ENCODE measurements around the gene RASA4B.
"Not testable (repeated sequence)": the region's sequence is repeated elsewhere in the genome, so short reads cannot be mapped to it uniquely, and the experiment has no call there.

RASA4B gene

DNA sequence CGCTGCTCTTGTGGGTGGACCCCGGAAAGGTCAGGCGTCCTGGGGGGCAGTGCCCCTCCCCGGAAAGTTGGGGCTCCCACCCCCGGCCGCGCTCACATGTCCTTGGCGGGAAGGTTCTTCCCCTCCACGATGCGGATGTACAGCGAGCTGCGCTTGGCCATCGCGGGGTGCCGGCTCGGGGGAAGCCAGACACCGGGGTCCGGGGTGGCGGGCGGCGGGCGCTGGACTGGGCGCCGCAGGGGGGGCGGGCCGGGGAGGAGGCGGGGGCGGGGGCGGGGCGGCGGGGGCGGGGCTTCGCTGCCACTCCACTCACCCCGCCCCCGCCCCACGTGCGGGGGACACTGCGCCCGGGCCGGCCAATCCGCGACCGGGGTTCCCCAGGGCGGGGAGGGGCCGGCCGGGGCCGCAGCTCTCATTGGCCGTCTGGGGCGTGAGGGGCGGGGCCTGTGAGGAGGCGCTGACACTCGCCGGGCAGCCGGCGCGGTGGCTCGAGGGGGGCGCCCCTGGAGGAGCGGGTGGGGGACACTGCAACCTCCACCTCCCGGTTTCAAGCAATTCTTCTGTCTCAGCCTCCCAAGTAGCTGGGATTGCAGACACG is at the start of gene RASA4B:
TSS of gene RASA4B (minus strand) at position 228 of the 598 bp plus-strand sequence. CDS start at position 161, 67 bp downstream.
- DNase-seq (ENCODE audit: low read depth): not testable (repeated sequence)
- peak within 1 kb of the TSS; percentile 46 for H3K4me3 ChIP-seq (ENCODE audit: low read length)

DNA sequence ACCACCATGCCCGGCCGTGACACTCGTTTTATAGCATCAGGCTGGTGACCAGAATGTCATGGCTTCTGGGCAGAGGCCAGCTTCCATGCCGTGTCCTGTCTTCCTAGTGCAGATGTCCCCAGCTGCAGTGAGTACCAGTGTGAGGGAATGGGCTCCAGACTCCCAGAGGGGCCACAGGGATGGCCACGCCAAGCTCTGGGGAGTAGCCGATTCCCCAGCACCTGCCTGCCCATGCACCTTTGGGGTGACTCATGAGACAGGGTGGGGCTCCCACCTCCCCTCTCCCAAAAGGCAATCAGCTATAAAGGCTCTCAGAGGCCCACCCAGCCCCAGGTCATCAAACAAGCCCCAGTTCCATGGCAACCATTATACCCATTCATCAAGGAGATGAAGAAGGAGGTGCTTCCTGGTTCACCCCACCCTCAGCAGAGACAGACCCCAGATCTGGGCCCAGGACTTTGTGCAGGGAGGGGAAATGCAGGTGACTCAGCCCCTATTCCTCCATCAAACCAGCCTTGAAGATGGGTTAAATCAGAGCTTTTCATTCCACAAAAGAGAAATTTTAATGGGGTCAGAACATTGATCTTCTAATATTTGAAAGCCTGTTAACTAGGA is 33.3 kb upstream of the RASA4B start, which contains the start of gene SPDYE2:
TSS of gene SPDYE2 (plus strand) at position 419 of the 615 bp plus-strand sequence. CDS start 2,030 bp downstream, outside the sequence.
- H3K4me3 ChIP-seq (ENCODE audit: low read length); DNase-seq (ENCODE audit: low read depth): not testable (repeated sequence)

DNA sequence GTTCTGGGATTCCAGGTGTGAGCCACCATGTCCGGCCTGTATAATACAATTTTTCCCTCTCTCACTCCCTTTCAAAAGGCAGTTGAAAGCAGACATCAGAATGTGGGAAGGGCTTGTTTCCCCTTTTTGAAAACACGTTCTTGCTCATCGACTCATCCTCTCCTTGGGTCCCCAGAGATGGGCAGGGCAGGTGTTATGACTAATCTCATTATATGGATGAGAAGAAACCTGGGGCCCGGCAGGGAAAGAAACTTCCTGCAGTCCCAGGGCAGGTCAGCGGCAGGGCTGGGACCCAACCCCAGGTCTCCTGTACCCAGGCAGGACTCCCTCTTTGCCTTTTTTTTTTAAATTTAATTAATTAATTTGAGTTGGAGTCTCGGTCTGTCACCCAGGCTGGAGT is 28.8 kb upstream of the RASA4B start:
- DNase-seq (ENCODE audit: low read depth); H3K4me3 ChIP-seq (ENCODE audit: low read length): not testable (repeated sequence)

DNA sequence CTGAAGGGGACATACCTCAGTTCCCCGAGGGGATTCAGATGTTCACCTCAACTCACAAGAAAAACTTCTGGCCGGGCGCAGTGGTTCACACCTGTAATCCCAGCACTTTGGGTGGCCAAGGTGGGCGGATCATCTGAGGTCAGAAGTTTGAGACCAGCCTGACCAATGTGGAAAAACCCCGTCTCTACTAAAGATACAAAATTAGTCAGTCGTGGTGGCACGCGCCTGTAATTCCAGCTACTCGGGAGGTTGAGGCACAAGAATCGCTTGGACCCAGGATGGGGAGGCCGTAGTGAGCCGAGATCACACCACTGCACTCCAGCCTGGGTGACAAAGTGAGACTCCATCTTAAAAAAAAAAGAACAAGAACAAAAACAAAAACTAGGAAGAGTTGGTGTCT is 27.7 kb upstream of the RASA4B start:
- DNase-seq (ENCODE audit: low read depth); H3K4me3 ChIP-seq (ENCODE audit: low read length): not testable (repeated sequence)

DNA sequence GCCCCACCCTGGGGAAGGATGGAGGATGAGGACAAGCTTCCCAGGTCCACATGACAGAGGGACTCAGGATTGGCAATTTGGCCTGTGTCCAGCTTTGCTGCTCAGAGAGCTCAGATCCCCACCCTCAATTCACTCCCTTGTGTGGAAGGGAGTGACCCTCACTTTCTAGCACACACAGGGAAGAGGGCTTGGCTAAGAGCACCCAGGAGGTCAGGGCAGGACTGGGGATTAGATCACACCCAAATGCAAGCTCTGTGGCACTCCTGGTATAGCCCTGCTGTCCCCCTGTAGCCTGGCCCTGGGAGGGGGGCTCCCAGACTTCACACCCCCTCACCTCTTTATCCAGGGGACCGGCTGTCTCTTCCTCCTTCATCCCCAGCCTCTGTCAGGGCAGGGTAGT is 26.8 kb upstream of the RASA4B start:
- DNase-seq (ENCODE audit: low read depth); H3K4me3 ChIP-seq (ENCODE audit: low read length): not testable (repeated sequence)

DNA sequence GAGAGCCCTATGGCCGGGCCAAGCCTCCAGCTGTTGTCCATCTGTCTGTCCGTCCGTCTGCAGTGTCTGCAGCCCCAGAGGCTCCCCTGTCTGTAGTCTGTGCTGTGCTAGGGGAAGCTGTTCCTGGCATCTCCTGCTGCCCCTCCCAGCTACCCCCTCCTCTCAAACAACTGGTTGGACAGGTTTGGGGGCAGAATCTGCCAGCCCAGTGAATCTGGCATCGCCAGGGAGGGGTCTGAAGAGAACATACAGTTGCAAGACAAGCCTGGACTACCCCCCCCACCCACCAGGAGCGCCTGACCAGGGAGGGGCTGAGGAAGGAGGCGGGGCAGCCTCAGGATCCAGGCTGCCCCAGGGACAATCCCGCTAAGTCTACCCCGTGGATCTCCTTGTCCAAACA is 26.0 kb upstream of the RASA4B start, which contains the start of gene UPK3BL2:
TSS of gene UPK3BL2 (minus strand) at position 101 of the 400 bp plus-strand sequence. CDS start at position 41, 60 bp downstream.
- H3K4me3 ChIP-seq (ENCODE audit: low read length); DNase-seq (ENCODE audit: low read depth): not testable (repeated sequence)

DNA sequence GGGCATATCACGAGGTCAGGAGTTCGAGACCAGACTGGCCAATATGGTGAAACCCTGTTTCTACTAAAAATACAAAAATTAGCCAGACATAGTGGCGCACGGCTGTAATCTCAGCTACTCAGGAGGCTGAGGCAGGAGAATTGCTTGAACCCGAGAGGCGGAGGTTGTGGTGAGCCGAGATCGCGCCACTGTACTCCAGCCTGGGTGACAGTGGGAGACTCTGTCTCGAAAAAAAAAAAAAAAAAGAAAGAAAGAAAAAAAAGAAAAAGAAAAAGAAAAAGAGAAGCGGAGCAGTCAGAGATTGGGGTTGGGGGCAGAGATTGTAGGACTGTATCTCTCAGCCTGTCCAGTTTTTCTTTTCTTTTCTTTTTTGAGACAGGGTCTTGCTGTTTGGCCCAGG is 25.2 kb upstream of the RASA4B start:
- DNase-seq (ENCODE audit: low read depth): not testable (repeated sequence)

DNA sequence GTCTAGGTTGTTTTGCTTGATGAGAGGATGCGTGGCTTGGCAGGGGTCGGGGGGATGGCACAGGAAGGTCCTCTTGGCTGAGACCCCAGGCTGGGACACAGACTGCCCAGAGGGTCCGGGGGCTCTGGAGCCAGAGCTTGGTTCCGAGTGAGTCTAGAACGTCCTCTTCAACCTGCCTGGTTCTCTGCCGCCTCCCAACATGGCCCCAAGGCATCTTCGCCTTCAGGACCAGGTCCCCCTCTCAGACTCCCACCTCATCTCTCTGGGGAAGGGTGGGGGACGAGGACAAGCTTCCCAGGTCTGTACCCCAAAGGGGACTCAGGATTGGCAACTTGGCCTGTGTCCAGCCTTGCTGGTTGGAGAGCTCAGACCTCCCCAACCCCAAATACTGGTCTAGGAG is 24.5 kb upstream of the RASA4B start:
- DNase-seq (ENCODE audit: low read depth); H3K4me3 ChIP-seq (ENCODE audit: low read length): not testable (repeated sequence)

More for the DNA sequence above, 25.2 kb upstream of the RASA4B start:
- H3K4me3 ChIP-seq (ENCODE audit: low read length): not testable (repeated sequence)

DNA sequence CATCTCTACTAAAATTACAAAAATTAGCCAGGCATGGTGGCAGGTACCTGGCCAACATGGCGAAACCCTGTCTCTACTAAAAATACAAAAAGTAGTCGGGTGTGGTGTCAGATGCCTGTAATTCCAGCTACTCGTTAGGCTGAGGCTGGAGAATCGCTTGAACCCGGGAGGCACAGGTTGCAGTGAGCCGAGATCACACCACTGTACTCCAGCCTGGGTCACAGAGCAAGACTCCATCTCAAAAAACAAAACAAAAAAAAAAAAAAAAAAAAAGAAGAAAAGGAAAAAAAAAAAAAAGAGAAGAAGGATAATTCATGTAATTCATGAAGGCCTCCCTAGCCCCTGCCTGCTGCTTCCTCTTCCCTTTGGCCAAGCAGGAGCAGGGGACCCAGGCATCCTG is 23.0 kb upstream of the RASA4B start:
- DNase-seq (ENCODE audit: low read depth); H3K4me3 ChIP-seq (ENCODE audit: low read length): not testable (repeated sequence)

DNA sequence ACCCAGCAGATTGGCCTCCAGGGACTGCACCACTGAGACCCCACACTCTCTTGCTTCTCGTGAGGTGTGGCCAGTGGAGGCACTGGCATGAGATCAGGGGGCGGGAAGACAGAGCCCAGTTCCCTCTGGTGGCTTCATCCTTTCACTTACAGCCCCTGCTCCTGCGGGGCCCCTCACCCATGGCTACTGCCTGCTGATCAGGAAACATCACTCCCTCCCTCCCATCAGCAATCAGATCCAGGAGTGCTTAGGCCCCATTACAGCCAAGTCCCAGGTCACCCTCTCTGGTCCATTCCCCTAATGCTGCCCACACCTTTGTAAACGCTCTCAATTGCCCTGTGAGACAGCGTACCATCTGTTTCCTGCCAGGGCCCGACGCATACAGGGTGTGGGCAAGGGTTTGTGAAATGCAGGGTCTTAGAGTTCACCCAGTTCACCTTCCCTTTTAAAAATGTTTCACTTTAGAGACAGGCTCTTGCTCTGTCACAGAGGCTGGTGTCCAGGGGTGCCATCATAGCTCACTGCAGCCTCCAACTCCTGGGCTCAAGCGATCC is 17.6 kb upstream of the RASA4B start:
- not testable (repeated sequence) for DNase-seq (ENCODE audit: low read depth); H3K4me3 ChIP-seq (ENCODE audit: low read length)

DNA sequence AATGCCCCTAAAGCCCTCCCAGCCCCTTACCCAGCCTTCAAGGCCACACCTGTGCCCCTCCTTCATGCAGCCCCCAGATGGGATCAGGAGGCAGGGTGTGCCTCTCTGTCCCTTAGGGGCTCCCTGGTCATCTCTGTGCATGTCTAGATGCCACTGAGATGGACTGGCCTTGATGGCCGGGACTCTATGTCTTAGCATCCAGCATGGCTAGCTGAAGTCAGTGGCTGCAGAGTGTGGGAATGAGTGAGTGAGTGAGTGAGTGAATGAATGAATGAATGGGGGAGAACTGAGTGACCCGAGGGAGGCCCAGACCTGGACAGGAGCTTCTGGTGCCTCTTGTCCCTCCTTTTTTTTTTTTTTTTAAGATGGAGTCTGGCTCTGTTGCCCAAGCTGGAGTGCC is 14.6 kb upstream of the RASA4B start:
- DNase-seq (ENCODE audit: low read depth): not testable (repeated sequence)

DNA sequence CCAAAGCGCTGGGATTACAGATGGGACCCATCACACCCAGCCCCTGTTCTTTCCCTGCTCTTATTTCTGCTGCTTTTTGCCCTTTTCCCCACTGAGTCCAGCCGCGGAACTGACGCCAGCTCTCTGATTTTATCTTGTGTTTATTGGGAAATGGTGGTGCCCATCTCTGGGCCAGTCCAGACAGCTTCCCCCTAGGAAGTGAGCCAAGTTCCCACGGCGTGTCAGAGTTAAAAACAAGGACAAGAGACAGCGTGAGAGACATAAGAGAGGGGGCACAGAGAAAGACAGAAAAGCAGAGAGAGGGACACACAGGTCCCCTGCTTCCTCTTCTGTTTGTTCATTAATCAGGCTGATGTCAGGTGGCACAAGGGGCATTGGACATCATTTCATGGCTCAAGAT is 14.0 kb upstream of the RASA4B start:
- not testable (repeated sequence) for DNase-seq (ENCODE audit: low read depth); H3K4me3 ChIP-seq (ENCODE audit: low read length)

More for the DNA sequence above, 14.6 kb upstream of the RASA4B start:
- H3K4me3 ChIP-seq (ENCODE audit: low read length): not testable (repeated sequence)

DNA sequence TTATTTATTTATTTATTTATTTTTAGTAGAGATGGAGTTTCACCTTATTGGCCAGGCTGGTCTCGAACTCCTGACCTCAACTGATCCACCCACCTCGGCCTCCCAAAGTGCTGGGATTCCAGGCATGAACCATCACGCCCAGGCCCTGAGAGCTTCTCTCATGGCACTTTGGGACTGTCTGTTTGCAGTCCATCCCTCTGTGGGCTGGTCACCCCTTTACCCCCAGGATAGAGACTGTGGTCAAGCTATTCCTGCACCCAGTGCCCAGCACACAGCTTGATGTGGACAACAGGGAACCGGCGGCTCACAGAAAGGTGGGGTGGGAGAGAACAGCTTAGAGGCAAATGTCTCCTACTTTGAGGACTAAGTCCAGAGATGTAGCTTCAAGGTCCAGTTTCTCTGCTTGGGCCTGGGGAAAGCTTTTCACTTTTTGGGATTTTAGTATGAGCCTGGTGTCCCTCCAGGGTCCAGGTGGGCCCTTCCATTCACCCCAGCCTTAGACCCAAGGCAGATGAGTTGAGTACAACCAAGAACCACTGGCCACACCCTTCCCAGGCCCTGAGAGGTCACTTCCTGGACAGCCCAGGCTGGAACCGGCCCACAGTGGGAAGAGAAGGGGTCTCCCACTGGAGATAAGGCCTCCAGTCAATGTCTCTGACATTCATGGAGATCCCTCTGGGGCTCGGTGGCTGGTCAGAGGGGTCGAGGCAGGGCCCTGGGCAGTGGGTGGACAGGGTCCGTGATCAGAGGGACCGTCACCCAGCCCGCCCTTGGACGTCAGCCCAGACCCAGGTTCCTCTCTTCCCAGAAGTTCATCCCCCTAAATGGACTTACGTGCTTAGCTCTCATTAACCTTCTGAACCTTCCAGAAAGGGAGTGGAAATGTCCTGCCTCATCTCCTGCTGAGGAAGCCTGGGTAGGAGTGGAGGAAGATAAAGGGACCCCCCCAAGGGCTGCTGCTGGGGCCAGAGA is 10.5 kb upstream of the RASA4B start:
- not testable (repeated sequence) for DNase-seq (ENCODE audit: low read depth)

DNA sequence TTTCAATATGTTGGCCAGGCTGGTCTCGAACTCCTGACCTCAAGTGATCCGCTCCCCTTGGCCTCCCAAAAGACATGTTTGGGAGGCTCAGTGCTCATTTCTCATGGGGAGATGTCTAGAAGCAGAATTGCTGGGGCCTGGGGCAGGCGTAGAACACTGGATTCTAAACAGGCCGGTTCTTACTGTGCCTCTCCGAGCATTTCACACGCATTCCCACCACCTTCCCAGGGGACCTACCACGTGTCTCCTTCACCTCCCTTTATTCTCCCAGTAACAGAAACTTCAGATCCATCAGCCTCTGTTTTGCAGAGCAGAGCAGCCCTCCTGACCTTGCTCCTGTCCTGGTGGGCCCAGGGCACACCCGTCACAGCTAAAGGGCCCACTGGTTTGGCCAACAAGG is 9.6 kb upstream of the RASA4B start:
- not testable (repeated sequence) for DNase-seq (ENCODE audit: low read depth); H3K4me3 ChIP-seq (ENCODE audit: low read length)

More for the DNA sequence above, 10.5 kb upstream of the RASA4B start:
- H3K4me3 ChIP-seq (ENCODE audit: low read length): not testable (repeated sequence)

DNA sequence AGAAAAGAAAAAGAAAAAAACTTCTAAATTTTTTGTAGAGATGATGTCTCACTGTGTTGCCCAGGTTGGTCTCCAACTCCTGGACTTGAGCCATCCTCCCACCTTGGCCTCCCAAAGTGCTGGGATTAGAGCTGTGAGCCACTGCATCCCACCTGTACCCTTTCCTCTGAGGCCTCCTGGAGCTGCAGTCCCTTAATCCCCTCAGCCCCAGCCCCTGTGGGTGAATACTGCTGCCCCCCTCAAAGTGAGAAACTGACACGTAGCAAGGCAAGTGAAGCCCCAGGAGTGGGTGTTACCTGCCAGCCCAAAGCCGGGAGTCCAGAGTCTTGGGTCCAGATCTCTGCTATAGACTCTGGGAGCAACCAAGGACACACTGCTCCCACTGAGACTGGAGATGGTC is 7.2 kb upstream of the RASA4B start:
- not testable (repeated sequence) for DNase-seq (ENCODE audit: low read depth); H3K4me3 ChIP-seq (ENCODE audit: low read length)

DNA sequence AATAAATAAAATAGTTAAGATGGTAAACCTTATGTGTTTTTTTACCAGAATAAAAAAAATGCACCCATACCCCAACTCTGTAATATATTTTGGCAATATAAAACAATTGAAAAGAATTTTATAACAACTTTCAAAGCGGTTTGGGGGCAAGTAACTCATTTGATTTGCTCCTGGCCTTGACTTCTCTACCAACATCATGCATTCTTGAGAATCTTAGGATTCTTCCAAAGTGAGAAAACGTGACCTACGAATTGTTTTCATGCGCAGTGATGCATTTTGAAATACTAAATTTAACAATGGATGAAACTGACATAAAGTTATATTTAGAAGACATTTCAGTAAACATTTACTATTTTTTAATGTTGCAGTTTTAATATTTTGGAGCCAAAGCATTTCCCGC is 3.2 kb upstream of the RASA4B start:
- DNase-seq (ENCODE audit: low read depth): not testable (repeated sequence)

DNA sequence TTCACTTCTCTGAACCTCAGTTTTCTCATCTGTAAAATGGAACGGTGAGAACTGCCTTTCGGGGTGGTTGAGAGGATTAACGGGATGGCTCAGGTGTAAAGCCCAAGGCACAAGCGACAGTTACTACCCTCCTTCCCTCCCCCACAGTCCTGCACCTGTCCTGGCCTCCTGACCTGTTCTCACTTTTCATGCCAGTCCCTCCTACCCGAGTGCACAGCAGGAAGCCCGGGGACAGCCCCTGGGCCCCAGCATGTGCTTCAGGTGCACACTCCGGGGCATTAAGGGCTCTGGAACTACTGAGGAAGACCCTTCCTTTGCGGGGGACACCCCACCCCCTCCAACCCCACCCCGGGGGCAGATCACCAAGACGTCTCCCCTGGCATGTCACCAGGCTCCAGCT is 626 bp downstream of the RASA4B start:
- H3K4me3 ChIP-seq (ENCODE audit: low read length); DNase-seq (ENCODE audit: low read depth): not testable (repeated sequence)

More for the DNA sequence above, 3.2 kb upstream of the RASA4B start:
- H3K4me3 ChIP-seq (ENCODE audit: low read length): not testable (repeated sequence)

DNA sequence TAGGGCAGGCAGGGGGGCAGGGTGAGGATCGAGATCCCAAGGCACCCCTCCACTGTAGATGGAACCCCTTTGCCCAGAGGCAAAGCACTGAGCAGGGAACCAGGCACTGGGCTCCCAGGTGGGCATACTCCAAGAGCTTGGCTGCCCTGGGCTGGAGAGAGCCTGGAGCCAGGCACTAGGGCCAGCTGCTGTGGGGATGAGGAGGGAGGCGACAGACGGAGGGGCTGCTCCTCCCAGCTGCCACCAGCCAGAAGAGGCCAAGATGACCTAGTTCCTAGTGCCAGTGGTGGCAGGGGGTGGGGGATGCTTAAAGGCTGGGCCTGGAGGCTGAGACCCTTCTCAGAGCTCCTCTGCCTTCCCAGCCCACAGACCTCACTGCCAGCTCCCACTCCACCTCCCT is 1.7 kb downstream of the RASA4B start:
- DNase-seq (ENCODE audit: low read depth); H3K4me3 ChIP-seq (ENCODE audit: low read length): not testable (repeated sequence)
